Endothelial cell of umbilical vein (primary cell): ENCODE data around the gene SLC24A3. TPM values are rescaled to one million over a fixed set of nuclear protein-coding genes. Genes with fewer than 3 reads are reported as not detected.

Source experiments
- BruUV-seq: library from RNA; stranded (reverse); fragments of 400-500 nt; replicated peaks from 2 replicates; lab custom pipeline; 2021; lab: Mats Ljungman, UMichigan
- CTCF ChIA-PET: fragments of 300-600, 350-600 bp; sonication (Branson Sonifier 250); formaldehyde crosslinking; loops from one replicate; lab custom pipeline; 2021; ENCODE audit warnings: antibody characterized with exemption, inconsistent platforms; lab: Charles Lee
- POLR2A ChIA-PET: fragments of 300-600, 350-600 bp; sonication (Branson Sonifier 250); formaldehyde crosslinking; loops from one replicate; lab custom pipeline; 2021; ENCODE audit warnings: antibody characterized with exemption, inconsistent platforms; lab: Charles Lee
- DNase-seq: peaks from one replicate; pipeline ENCODE4 v3.0.0-alpha.2; 2011; ENCODE audit warnings: low read depth, low spot score
- FAIRE-seq: peaks from 2 replicates; lab custom pipeline; 2011; peaks lifted over from hg19 to GRCh38; lab: Jason Lieb, UNC
- H2AFZ ChIP-seq: 2 replicates; pipeline ENCODE4 v1.6.0; 2012; ENCODE audit warnings: low read depth, low read length, control low read depth, inconsistent platforms
- H3K27ac ChIP-seq: 2 replicates; pipeline ENCODE4 v1.5.1; 2011; ENCODE audit warnings: low read depth, mild to moderate bottlenecking, control low read depth, low read length, moderate library complexity; ENCODE audit not compliant: insufficient read depth
- H3K27me3 ChIP-seq, 2 experiments: 2 replicates each; pipeline versions ENCODE4 v1.6.0 to v1.6.1; 2011; ENCODE audit warnings: low read length in 2 of 2, mixed read lengths in 1 of 2; ENCODE audit not compliant: control insufficient read depth in 2 of 2, insufficient read depth in 2 of 2
- H3K36me3 ChIP-seq, 2 experiments: 2 replicates in 1 of 2; 3 replicates in 1 of 2; pipeline ENCODE4 v1.5.1; 2011; ENCODE audit warnings: low read length in 2 of 2, mild to moderate bottlenecking in 1 of 2, moderate library complexity in 1 of 2; ENCODE audit not compliant: control insufficient read depth in 2 of 2, insufficient read depth in 2 of 2; ENCODE audit errors: extremely low read depth in 1 of 2
- H3K4me1 ChIP-seq: 3 replicates; pipeline ENCODE4 v1.5.1; 2011; ENCODE audit warnings: mild to moderate bottlenecking, low read length; ENCODE audit not compliant: control insufficient read depth, insufficient read depth; ENCODE audit errors: extremely low read depth
- H3K4me2 ChIP-seq: 2 replicates; pipeline ENCODE4 v1.6.1; 2011; ENCODE audit warnings: low read length, control low read depth, mixed read lengths; ENCODE audit not compliant: insufficient read depth
- H3K4me3 ChIP-seq, 3 experiments: fragments of 200-600 bp in 1 of 3; sonication (generic), shearing (Covaris generic) in 1 of 3; replicated peaks in 1 of 3; 2 replicates each; pipeline ENCODE4 v1.5.1; 2011 to 2016; ENCODE audit warnings: control low read depth in 3 of 3, low read length in 3 of 3, mild to moderate bottlenecking in 2 of 3, inconsistent platforms in 1 of 3, low read depth in 1 of 3, moderate library complexity in 1 of 3; ENCODE audit not compliant: insufficient read depth in 1 of 3
- H3K79me2 ChIP-seq: 2 replicates; pipeline ENCODE4 v1.6.0; 2012; ENCODE audit warnings: low read length, inconsistent platforms; ENCODE audit not compliant: control insufficient read depth, insufficient read depth
- H3K9ac ChIP-seq: replicated peaks from 2 replicates; pipeline ENCODE3; 2011; ENCODE audit warnings: low read length, control low read depth; ENCODE audit not compliant: insufficient read depth; ENCODE audit errors: extremely low read depth
- H3K9me1 ChIP-seq: replicated peaks from 3 replicates; pipeline ENCODE4 v1.6.0; 2011; ENCODE audit warnings: mild to moderate bottlenecking, low read length; ENCODE audit not compliant: control insufficient read depth, insufficient read depth; ENCODE audit errors: extremely low read depth
- H3K9me3 ChIP-seq: replicated peaks from 2 replicates; pipeline ENCODE4 v1.5.1; 2012; ENCODE audit warnings: low read length, inconsistent platforms; ENCODE audit not compliant: control insufficient read depth, insufficient read depth
- H4K20me1 ChIP-seq: replicated peaks from 2 replicates; pipeline ENCODE3; 2011; ENCODE audit warnings: mild to moderate bottlenecking, low read length; ENCODE audit not compliant: control insufficient read depth, insufficient read depth; ENCODE audit errors: extremely low read depth
- CTCF ChIP-seq, 2 donors: IDR thresholded peaks; 1 replicate in 1 of 2; 2 replicates in 1 of 2; pipeline ENCODE4 v1.5.1; 2011; ENCODE audit warnings: low read length in 2 of 2, mild to moderate bottlenecking in 2 of 2, moderate library complexity in 2 of 2, control low read depth in 1 of 2, inconsistent platforms in 1 of 2, low read depth in 1 of 2; ENCODE audit not compliant: insufficient read depth in 1 of 2; ENCODE audit errors: extremely low read depth in 1 of 2
- EZH2 ChIP-seq: IDR thresholded peaks from 2 replicates; pipeline ENCODE4 v1.6.1; 2012; ENCODE audit warnings: borderline replicate concordance, low read depth, mild to moderate bottlenecking, moderate library complexity, low read length, inconsistent platforms; ENCODE audit not compliant: severe bottlenecking
- FOS ChIP-seq: IDR thresholded peaks from 2 replicates; pipeline ENCODE4 v1.6.1; 2011; ENCODE audit warnings: mild to moderate bottlenecking, low read length, moderate library complexity, borderline replicate concordance; ENCODE audit not compliant: insufficient read depth
- GATA2 ChIP-seq: IDR thresholded peaks from 2 replicates; pipeline ENCODE4 v1.7.0; 2011; ENCODE audit warnings: low read depth, mild to moderate bottlenecking, moderate library complexity, mixed read lengths, low read length; ENCODE audit not compliant: insufficient read length, insufficient read depth
- JUN ChIP-seq: IDR thresholded peaks from 2 replicates; pipeline ENCODE4 v1.6.1; 2011; ENCODE audit warnings: borderline replicate concordance, low read depth; ENCODE audit not compliant: insufficient read length, insufficient read depth
- MAX ChIP-seq: IDR thresholded peaks from 2 replicates; pipeline ENCODE4 v1.6.1; 2011; ENCODE audit not compliant: insufficient read depth, insufficient read length
- MYC ChIP-seq: IDR thresholded peaks from one replicate; pipeline ENCODE4 v1.6.1; 2011; ENCODE audit warnings: mild to moderate bottlenecking, low read depth, low read length
- POLR2A ChIP-seq: IDR thresholded peaks from 2 replicates; pipeline ENCODE4 v1.6.1; 2012; ENCODE audit warnings: low read depth, mild to moderate bottlenecking, control low read depth, low read length
- POLR2AphosphoS5 ChIP-seq: IDR thresholded peaks from 2 replicates; pipeline ENCODE4 v1.6.1; 2012; ENCODE audit warnings: low read depth, mild to moderate bottlenecking, control low read depth, low read length, moderate library complexity; ENCODE audit not compliant: insufficient read depth
- dilution Hi-C: fragments of 300-500 bp; cut with MboI; formaldehyde crosslinking; loops from one replicate; pipeline ENCODE4 v1.15.0; 2019; ENCODE audit warnings: low sequenced_read_pairs; ENCODE audit not compliant: extremely low pct_ligation_motif_present
- intact Hi-C: fragments of 100-400 bp; cut with micrococcal nuclease; formaldehyde crosslinking; loops from one replicate; pipeline ENCODE4 v1.10.0; 2022
- polyA plus RNA-seq, 4 experiments: library from polyadenylated mRNA; depleted of rRNA in 3 of 4; stranded (reverse) in 3 of 4; unstranded in 1 of 4; fragments of >200 nt; gene quantifications; 2 replicates each; pipeline versions ENCODE4 v1.2.1 to v1.2.3, GENCODE V29; 2011 to 2012; ENCODE audit warnings: missing spikeins in 1 of 4
- total RNA-seq: library from RNA; stranded (reverse); gene quantifications from 2 replicates; pipeline ENCODE4 v1.2.3, GENCODE V29; 2021

The SLC24A3 gene
- total and polyA plus RNA-seq, 2 donors (not counting 3 experiments of a cell fraction or from before 2014, with no cell fraction given), result not detected

- Histone ChIP-seq H3K4me2 (no peak overlapping the region), H3K27ac (no peak overlapping the region), H3K27me3 (no peaks in the 10 kb centered on the region), H3K4me1 (no peaks in the 10 kb centered on the region), H4K20me1 (no peaks in the 10 kb centered on the region), H2AFZ (no peak overlapping the region), H3K9me3 (no peaks in the 10 kb centered on the region), H3K79me2 (no peaks in the 10 kb centered on the region), H3K4me3 (no peak overlapping the region), H3K9me1 (no peaks in the 10 kb centered on the region), H3K9ac (no peak overlapping the region), H3K36me3 (no peaks in the 10 kb centered on the region)
- intact Hi-C loops, result no loop called here
- CTCF ChIA-PET, result no interaction called here
- BruUV-seq, result no TSS peak
- POLR2A ChIA-PET, result no interaction called here
- TF ChIP-seq POLR2A, result no peak
- no peak for FAIRE-seq
- DNase-seq, result no peak
- dilution Hi-C loops, result no loop called here
These were observed 365.2 kb downstream of the SLC24A3 start for GRCh38 chr20:19577692-19578091.

GRCh38 chr20:19582782-19583181, 370.3 kb downstream of the SLC24A3 start:
- Histone ChIP-seq H3K9me1 (no peaks in the 10 kb centered on the region), H3K27me3 (no peaks in the 10 kb centered on the region), H2AFZ (no peak overlapping the region), H3K9ac (no peak overlapping the region), H3K27ac (no peak overlapping the region), H3K4me1 (no peaks in the 10 kb centered on the region), H4K20me1 (no peaks in the 10 kb centered on the region), H3K36me3 (no peaks in the 10 kb centered on the region), H3K4me2 (no peak overlapping the region), H3K9me3 (no peaks in the 10 kb centered on the region), H3K4me3 (no peak overlapping the region), H3K79me2 (no peaks in the 10 kb centered on the region)
- TF ChIP-seq GATA2 (no peak), POLR2AphosphoS5 (no peak), MYC (no peak), POLR2A (no peak), JUN (no peak), EZH2 (no peak), FOS (no peak), CTCF (IDR thresholded peaks at IDR 0.05; ENCODE audit: extremely low read depth in 1 of 2, insufficient read depth in 1 of 2, low read depth in 1 of 2, low read length in 2 of 2) (no peak), MAX (no peak)
- dilution Hi-C loops, result no loop called here
- FAIRE-seq, result no peak
- BruUV-seq, result no TSS peak
- POLR2A ChIA-PET, result no interaction called here
- intact Hi-C loops, result loop anchor here (1.0 to 2.0 kb wide), 2 partner anchors 950 to 1170 kb away; no protein-coding TSS in a partner anchor
- DNase-seq, result no peak
- CTCF ChIA-PET, result interaction anchor here (2.6 to 3.2 kb wide), 2 partner anchors 8 to 950 kb away, joined by 8 to 30 read pairs; no protein-coding TSS in a partner anchor
